GOT3 (cell line): Measurements from ENCODE around the gene DUOX1.
"Not testable (repeated sequence)": the region's sequence is repeated elsewhere in the genome, so short reads cannot be mapped to it uniquely, and the experiment has no call there.

Experiments
- DNase-seq: peaks from one replicate; lab custom pipeline; 2025; ENCODE audit warnings: mixed read lengths; lab: John Stamatoyannopoulos, UW

DUOX1 gene

DNA sequence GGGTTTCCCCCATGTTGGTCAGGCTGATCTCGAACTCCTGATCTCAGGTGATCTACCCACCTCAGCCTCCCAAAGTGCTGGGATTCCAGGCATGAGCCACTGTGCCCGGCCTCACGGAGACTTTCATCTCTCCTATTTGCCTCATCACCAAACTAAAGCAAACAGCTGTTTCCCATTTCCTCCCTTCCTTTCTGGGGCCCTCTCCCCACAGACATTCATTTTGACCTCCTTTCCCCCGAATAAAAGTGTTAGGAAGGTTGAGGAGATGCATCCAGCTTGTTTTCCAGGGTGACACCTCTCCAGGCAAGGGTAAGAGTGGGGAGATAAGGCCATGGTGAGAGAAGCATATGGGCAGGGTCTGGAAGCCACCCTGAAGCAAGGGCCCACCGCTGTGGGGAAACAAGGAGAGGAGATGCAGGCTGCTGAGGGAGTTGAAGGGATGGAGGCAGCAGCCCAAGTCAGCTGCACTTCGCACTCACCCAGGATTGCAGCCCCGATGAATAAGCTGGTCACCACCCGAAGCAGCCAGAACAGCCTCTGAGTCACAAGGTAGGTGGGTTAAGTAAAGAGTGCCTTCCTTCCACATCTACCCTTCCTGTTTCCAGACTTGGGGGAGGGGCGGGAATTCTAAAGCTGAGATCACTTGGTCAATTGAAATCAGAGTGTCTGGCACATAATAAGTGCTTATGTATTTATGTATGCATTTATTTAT is 7.9 kb upstream of the DUOX1 start:
- DNase-seq = no peak

- DNase-seq = no peak
Measured at GRCh38 chr15:45122719-45123118, 7.1 kb upstream of the DUOX1 start.

DNA sequence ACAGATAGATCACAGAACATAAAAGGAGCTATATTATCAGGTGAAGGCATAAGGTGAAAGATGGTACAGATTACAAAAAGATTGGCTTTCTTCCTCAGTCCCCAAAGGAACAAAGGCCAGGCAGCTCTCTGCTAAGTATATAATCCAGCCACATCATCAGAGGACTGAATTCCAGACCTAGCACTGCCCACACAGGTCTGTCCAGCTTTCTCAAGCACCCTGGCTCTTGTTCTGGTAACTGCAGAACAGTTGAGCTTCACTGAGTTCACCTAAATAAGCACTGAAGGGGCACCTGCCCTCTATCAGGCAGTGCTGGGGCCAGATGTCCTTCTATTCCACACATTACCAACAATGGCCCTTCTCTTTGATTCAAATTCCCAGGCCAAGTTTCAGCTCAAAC is 6.4 kb upstream of the DUOX1 start:
- DNase-seq = no peak

DNA sequence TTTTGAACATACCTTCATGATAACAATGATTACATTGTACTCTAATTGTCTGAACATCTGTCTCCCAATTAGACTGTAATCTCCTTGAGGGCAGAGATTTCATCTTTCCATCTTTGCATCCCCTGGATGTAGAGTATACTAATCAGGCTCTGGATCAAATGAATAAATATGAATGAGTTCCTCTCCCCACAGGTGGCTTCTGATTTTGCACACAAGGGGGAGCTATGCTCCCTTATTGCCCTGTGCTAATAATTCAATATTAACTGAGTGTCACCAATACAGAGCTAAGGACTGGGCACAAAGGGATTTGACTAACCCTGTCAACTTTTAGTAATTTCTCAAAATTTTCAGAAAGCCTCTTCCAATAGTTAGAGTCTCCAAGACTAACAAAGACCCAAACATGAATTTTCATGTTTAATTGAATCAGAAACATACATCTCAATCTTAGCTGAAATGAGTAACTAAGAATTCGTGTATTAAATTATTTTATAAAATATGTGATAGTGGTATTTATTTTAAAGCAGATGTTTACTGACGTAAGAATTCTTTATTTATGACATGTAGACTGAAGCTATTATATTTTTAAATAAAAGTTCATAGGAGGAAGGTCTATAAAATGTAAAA is 3.1 kb upstream of the DUOX1 start:
- no peak for DNase-seq

DNA sequence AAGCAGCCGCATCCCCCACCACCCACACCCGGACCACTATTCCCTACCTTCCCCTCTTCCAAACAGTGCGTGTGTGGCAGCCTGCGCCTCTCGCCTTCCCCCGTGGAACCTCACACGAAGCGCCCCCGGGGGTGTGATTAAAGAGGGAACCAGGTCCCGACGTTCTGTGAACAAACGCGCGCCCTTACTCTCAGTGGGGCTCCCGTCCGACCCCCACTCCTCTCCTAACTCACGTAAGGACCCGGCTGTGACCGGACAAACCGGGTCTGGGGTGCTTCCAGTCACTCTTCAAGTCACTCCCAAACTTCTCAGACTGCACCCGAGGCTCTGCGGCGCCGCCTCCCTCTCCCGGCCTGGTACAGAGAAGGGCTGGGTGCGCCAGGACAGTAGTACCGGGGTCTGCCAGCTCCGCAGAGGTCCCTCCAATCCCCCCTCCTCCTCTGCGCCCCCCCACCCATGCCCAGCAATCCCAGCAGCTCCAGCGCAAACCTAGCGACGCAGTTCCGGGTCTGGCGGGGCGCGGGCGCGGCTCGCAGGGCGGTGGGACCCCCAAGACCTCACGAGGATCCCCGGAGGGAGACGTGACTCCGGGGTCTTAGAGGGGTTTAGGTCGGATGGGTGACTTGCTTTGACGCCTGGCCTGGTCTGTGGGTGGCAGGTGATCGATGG is 689 bp upstream of the DUOX1 start:
- no peak for DNase-seq

DNA sequence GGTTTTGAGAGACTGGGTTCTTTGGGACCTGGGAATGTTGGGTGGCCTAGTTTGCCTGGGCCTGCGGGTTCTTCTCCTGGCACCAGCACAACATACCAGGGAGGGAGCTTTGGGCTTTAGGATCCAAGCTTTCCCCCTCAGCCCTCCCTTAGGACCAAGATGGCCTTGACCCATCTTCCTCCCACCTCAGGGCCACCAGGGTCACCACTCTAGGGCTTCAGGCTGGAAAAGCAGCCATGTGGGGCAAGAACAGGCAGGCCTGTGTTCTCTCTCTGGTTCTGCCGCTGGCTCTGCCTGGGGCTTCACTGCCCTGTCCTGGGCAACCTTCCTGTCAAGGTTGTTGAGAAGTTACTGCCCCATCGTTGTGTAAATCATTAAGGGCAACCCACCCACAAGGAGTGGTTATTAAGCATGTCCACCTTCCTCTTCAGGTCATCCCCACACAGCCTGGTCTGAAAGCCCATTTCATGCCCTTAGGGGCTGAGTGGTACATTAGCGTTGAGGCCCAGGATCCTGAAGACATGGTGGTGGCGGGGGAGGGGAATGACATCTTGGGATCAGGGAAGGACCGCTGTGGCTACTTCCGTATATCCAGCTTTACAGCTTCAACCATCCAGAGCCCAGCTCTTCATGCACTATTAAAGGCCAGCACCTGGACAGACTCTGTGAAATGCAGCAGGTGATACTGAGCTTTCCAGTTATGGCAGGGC is 652 bp downstream of the DUOX1 start:
- no peak for DNase-seq

DNA sequence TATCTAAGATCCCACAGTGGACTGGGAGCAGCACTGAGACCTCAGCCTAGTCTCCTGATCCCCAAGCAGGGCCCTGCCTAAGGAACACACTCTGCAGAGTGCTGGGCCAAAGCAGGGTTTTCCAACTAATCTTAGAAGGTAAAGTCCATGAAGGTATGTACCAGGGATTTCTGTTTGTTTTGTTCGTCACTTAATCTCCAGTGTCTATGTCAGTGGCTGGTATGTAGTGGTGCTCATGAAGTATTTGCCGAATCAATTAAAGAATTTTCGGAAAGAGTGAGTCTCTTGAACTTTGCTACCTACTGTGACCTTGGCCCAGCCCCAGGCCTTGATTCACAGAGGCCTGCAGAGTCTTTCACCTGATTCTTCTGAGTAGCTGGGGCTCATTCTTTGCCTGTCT is 1.7 kb downstream of the DUOX1 start:
- DNase-seq = no peak

- DNase-seq = no peak
Measured at GRCh38 chr15:45132844-45133560, 3.2 kb downstream of the DUOX1 start.

GRCh38 chr15:45133561-45133920 is 3.7 kb downstream of the DUOX1 start:
- no peak for DNase-seq

DNA sequence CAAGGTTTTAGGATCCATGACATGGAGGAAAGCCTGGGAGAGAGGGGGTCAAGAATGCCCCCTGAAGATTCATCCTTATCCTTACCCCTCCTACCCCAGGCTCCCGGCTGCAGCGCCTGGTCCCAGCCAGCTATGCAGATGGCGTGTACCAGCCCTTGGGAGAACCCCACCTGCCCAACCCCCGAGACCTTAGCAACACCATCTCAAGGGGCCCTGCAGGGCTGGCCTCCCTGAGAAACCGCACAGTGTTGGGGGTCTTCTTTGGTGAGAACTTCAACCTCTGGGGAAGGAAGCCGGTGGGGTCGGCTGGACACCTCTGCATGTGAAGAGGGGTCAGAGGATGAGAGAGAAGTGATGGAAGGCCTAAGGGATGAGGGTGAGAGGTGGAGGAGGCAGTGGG is 4.3 kb downstream of the DUOX1 start:
- DNase-seq = no peak

DNA sequence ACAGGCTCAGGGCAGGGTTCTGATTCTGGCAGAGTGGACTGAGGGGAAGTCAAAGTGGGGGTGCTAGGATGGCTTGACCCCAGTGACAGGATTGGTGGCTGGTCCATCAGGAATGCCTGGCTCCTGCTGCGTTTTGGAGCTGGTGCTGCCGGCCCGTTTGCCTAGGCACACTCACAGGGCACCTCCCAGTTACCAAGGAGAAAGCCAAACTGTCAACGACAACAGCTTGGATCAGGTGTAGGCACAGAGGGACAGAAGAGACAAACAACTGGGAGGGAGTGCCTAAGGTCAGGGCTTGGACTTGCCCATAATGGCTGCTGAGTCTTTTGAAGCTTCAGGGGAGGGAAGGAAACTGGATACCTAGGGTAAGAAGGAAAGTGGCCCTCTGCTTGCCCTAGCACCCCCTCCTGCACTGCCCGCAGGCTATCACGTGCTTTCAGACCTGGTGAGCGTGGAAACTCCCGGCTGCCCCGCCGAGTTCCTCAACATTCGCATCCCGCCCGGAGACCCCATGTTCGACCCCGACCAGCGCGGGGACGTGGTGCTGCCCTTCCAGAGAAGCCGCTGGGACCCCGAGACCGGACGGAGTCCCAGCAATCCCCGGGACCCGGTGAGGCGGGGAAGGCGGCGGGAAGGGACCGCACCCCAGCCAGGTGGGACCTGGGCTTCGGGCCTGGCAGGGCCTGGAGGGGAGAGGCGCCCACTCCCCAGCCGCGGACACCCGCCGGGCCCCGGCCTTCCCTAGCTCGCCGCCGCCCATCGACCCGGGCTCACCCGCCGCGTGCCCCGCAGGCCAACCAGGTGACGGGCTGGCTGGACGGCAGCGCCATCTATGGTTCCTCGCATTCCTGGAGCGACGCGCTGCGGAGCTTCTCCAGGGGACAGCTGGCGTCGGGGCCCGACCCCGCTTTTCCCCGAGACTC is 5.1 kb downstream of the DUOX1 start:
- DNase-seq = no peak

DNA sequence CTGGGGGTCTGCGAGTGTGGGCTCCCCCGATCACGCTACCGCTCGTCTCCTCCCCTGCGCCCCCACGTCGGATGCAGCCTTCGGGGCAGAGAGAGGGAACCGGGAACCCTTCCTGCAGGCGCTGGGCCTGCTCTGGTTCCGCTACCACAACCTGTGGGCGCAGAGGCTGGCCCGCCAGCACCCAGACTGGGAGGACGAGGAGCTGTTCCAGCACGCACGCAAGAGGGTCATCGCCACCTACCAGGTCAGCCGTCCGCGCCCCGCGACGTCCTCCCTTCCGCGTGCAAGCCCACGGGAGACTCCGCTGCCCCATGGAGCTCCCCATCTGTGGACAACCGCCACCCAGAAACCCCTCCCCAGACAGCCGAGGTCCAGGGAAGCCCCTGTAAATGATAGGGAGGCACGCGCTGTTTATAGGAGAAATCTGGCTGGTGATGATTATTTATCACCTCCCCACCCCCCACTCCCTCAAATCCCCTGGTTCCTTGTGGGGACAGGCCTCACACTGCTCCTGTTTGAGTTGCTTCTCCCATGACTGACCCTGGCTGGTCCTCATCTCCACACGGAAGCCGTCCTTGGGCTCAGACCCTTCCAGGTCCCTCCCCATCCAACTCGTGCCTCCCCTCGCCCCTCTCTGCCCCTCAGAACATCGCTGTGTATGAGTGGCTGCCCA is 6.0 kb downstream of the DUOX1 start:
- DNase-seq = not testable (repeated sequence)

- no peak for DNase-seq
Measured at GRCh38 chr15:45136378-45136764, 6.6 kb downstream of the DUOX1 start.

- no peak for DNase-seq
Measured at GRCh38 chr15:45137703-45138102, 7.9 kb downstream of the DUOX1 start.

DNA sequence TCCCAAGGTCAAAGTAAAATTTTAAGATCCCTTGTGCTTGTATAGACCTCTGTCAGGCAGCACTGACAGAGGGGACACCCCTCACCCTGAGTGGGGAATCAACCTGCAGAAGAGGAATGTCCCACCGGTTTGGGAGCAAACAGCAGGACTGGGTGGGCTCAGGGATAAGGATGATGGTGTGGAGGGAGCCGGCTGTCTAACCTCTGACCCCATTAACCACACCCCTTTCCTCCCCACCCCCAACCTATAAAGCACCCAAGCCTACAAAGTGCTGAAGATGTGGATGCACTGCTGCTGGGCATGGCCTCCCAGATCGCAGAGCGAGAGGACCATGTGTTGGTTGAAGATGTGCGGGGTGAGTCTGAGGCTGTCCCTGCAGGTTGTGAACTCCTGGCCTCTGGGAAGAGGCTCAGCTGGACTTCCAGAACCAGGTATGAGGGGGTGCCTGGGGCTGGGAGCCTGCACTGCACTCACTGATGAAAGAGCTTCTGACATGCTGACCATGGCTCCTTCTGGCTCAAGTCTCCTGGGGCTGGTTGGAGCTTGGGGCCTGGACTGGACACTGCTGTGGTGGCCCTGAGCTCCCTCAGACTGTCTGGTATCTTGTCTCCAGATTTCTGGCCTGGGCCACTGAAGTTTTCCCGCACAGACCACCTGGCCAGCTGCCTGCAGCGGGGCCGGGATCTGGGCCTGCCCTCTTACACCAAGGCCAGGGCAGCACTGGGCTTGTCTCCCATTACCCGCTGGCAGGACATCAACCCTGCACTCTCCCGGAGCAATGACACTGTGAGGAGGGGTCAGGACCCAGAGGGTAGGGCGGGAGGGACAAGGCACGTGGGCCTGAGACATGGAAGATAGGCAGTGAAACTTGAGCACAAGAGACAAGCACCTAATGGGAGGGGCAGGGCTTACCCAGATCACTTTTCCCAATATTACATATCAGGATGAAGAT is 9.3 kb downstream of the DUOX1 start:
- no peak for DNase-seq

DNA sequence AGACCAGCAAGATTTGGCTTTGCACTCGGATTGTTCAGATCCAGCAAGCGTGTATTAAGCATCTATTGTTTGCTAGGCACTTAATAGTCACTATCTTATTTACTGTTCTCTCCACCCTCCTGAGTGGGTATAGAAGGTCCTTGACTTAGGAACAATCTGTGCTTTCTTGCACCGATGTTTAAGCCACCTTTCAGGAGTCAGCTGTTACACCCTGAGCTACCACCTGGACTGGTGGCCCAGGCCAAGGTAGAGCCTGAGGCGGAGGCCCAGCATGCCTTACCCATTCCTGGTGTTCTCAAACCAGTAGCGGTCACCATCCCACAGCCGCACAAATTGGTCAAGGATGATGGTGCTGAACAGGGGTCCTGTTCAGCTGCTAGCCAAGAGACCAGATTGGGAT is 10.0 kb downstream of the DUOX1 start:
- no peak for DNase-seq

DNA sequence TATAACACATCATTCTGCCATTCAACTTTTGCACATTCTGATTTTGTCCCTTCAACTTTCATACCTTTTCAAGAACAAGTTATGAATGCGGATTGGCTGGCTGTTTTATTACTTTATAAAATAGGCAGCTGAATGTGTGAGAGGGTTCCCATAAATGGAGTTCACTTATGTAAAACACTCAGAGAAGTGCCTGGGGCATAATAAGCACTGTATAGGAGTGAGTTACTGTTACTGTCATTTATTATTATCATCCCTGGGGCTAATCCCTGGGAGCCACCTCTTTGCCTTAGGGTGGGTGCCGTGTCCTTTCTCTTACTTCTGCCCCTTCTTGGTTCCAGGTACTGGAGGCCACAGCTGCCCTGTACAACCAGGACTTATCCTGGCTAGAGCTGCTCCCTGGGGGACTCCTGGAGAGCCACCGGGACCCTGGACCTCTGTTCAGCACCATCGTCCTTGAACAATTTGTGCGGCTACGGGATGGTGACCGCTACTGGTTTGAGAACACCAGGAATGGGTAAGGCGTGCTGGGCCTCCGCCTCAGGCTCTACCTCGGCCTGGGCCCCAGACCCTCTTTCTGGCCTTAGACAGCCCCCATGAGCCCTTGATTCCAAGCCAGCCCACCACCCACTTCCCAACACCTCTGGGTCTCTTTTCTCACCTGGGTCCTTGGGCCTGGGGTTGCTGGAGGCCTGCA is 10.9 kb downstream of the DUOX1 start:
- DNase-seq = no peak

GRCh38 chr15:45141386-45141785 is 11.6 kb downstream of the DUOX1 start:
- no peak for DNase-seq

DNA sequence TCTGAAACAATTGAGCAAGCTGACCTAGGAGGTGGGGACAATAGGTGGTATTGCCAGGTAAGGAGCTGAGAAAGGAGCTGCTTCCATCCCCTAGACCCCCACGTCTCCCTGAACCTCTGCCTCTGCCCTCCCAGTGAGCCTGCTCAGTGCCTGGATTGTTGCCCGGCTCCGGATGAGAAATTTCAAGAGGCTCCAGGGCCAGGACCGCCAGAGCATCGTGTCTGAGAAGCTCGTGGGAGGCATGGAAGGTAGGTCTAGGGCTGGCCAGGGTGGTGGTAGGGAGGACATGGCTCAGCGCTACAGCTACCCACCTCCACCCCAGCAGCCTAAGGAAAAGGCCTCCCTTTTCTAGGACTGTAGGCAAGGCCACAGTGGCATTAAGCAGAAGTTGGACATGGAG is 13.3 kb downstream of the DUOX1 start:
- no peak for DNase-seq
